Cardiac muscle cell (in vitro differentiated cells and primary cell): ENCODE results near the gene CEP112. TPM values are rescaled to one million over a fixed set of nuclear protein-coding genes. Genes with fewer than 3 reads are reported as not detected.

Experiments used
- DNase-seq, 2 donors: peaks; one replicate each; pipeline versions ENCODE4 v3.0.0 to v3.0.0-alpha.2; 2010 to 2017; ENCODE audit warnings: low read depth in 1 of 2, low spot score in 1 of 2
- H3K27ac ChIP-seq: fragments of 200-600 bp; sonication (generic); 2 replicates; pipeline ENCODE4 v1.5.1; 2016
- H3K27me3 ChIP-seq: fragments of 200-600 bp; sonication (generic); 2 replicates; pipeline ENCODE4 v1.6.0; 2016; ENCODE audit warnings: control low read depth
- H3K36me3 ChIP-seq: fragments of 200-600 bp; sonication (generic); 2 replicates; pipeline ENCODE4 v1.5.1; 2016; ENCODE audit warnings: control low read depth
- H3K4me1 ChIP-seq: fragments of 200-600 bp; sonication (generic); 2 replicates; pipeline ENCODE4 v1.8.1; 2017; ENCODE audit warnings: low read depth, mild to moderate bottlenecking, mixed run types
- H3K4me3 ChIP-seq: fragments of 200-600 bp; sonication (generic); 2 replicates; pipeline ENCODE4 v1.5.1; 2016; ENCODE audit warnings: mild to moderate bottlenecking
- H3K9me3 ChIP-seq: fragments of 200-600 bp; sonication (generic); 2 replicates; pipeline ENCODE4 v1.5.1; 2017; ENCODE audit warnings: low read depth, mild to moderate bottlenecking, control low read depth
- CTCF ChIP-seq: IDR thresholded peaks from 2 replicates; pipeline ENCODE4 v1.5.1; 2012; ENCODE audit warnings: low read depth, mild to moderate bottlenecking, low read length
- polyA plus RNA-seq: library from polyadenylated mRNA; unstranded; fragments of >200 nt; fragmentation: Nextera tagmentation; extraction: Ambion mirVana; gene quantifications from 2 replicates; pipeline ENCODE4 v1.2.1, GENCODE V29; 2016
- total RNA-seq: library from RNA; depleted of rRNA; stranded (reverse); fragments of >200 nt; gene quantifications from 2 replicates; pipeline ENCODE4 v1.2.3, GENCODE V29; 2016

CEP112 gene
- total and polyA plus RNA-seq, 2 experiments from 2014 or later, result 7.7 to 10.9 TPM

- TF ChIP-seq CTCF, result no peak
- Histone ChIP-seq H3K36me3 (no peaks in the 10 kb centered on the region), H3K27ac (peak overlapping the region; percentile 72), H3K9me3 (no peaks in the 10 kb centered on the region), H3K4me3 (no peak overlapping the region), H3K4me1 (peaks cover 21% of the 10 kb centered on the region), H3K27me3 (no peaks in the 10 kb centered on the region)
- DNase-seq, result peak; percentile 54 to 93
Measured at GRCh38 chr17:65698381-65699061, 493.4 kb downstream of the CEP112 start.

DNA sequence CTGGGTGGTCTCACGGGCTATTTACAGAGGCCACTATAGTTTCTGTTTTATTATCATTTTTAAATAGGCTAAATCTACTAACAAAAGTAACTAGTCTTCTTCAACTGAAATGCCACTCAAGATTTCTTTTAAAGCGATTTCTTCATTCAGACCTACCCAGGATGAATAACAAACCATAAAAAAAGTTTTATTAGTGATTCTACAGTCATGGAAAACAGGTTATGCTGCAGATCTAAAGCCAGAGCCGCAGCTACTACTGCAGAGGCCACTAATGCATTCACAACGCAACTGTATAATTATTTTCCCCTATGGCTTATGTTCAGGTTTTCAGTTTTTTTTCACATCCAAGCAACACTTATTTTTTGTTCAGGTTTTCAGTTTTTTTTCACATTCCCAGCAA lies 494.3 kb downstream of the CEP112 start:
- DNase-seq, result no peak
- Histone ChIP-seq H3K9me3 (no peaks in the 10 kb centered on the region), H3K27me3 (no peaks in the 10 kb centered on the region), H3K36me3 (no peaks in the 10 kb centered on the region), H3K4me3 (no peak overlapping the region), H3K4me1 (peaks cover 19% of the 10 kb centered on the region), H3K27ac (peak overlapping the region; percentile 72)
- no peak for TF ChIP-seq CTCF

DNA sequence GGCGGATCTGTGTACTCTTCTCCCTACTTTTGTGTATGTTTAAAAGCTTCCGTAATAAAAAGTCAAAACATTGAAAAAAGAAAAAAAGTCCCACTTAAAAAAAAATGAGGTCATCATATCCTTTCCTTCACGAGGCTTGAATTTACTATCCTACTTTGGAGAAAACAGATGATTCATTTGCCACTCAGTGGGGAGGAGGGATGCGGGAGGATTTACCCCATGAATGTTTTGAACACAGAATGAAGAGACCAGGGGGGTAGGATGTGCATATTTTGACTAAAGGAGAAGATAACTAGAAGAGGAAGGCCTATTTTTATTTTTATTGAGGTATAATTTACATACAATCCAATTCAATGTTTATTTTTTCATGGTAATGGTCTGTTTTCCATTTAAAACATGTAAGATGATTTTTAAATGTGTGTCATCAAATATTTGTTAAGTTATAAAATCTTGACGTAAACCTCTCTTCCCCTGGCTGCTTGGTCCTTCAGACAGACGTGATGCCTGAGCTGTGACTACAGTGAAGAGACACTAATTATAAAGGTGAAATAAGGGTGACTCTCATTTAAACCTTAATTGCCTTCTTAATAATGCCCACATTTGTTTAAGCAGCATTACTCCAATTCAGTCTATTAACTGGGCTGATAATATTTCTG lies 495.1 kb downstream of the CEP112 start:
- Histone ChIP-seq H3K27ac (no peak overlapping the region), H3K36me3 (no peaks in the 10 kb centered on the region), H3K27me3 (no peaks in the 10 kb centered on the region), H3K4me1 (peaks cover 19% of the 10 kb centered on the region), H3K9me3 (no peaks in the 10 kb centered on the region), H3K4me3 (no peak overlapping the region)
- TF ChIP-seq CTCF, result no peak
- peak in 1 of 2 donors; percentile 66 for DNase-seq

DNA sequence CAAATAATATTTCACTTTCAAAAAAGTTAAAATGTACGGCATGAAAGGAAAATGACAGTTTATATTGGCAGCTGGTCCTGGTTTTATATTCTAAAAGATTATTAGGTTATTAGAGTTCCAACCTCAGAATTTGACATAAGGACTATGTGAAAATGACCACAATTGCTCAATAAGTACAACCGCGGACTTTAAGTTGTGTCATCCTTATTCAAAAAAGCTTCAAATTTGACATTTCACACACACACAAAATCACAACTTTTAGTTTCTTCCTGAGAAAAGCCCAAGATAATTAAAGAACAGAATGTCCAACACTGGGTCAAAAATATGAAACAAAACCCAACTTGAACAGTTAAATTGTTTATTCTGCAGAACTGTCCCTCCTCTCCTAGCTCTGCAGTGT lies 497.3 kb downstream of the CEP112 start:
- Histone ChIP-seq H3K4me1 (peaks cover 19% of the 10 kb centered on the region), H3K27ac (no peak overlapping the region), H3K9me3 (no peaks in the 10 kb centered on the region), H3K4me3 (no peak overlapping the region), H3K27me3 (no peaks in the 10 kb centered on the region), H3K36me3 (no peaks in the 10 kb centered on the region)
- DNase-seq, result peak in 1 of 2 donors; percentile 54
- no peak for TF ChIP-seq CTCF

DNA sequence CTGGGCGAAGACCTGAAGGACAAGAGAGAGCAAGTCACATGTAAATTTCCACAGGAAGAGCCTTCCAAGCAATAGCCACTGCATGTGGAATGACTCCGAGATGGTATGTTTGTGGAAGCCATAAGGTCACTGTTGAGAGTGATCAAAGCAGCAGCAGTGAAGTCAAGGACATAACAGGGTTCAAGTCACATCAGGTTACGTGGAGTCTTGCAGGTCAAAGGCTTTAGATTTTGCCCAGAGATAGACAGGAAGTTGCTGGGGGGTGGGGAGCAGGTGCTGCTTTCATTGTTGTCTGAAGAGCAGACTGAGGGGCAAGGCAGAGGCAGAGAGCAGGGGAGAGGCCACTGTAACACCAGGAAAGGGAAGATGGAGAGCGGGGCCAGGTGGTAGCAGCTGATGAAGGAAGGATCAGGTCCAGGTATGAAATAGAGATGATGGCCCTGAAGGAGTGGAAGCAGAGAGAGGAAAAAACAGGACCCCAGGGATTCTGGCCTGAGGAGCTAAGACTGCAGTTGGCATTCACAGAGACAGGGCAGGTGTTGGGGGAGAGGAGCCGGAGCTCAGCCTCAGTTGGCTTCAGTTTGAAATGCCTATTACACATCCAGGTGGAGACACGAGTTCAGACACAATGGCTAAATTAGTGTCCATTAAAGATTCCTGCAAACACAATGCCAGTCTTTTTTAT lies 501.2 kb downstream of the CEP112 start:
- no peaks in the 10 kb centered on the region for H3K4me1 ChIP-seq
- no peak for DNase-seq
- H3K36me3 ChIP-seq, result no peaks in the 10 kb centered on the region
- H3K9me3 ChIP-seq, result no peaks in the 10 kb centered on the region
- H3K27ac ChIP-seq, result no peak overlapping the region
- H3K27me3 ChIP-seq, result no peaks in the 10 kb centered on the region
- no peak overlapping the region for H3K4me3 ChIP-seq
- TF ChIP-seq CTCF, result no peak
